GM12891 (cell line): Measurements from ENCODE around the gene BMF.

Source experiments
- DNase-seq: peaks from one replicate; pipeline ENCODE4 v3.0.0; 2011; ENCODE audit warnings: low spot score; ENCODE audit not compliant: insufficient read length
- FAIRE-seq: peaks from 2 replicates; lab custom pipeline; 2011; peaks lifted over from hg19 to GRCh38; lab: Jason Lieb, UNC
- PAX5 ChIP-seq: IDR thresholded peaks from 2 replicates; pipeline ENCODE4 v1.6.1; 2011; ENCODE audit warnings: low read length, moderate library complexity, mild to moderate bottlenecking; ENCODE audit not compliant: insufficient read depth, severe bottlenecking
- POLR2A ChIP-seq: IDR thresholded peaks from 2 replicates; pipeline ENCODE4 v1.6.1; 2011; ENCODE audit warnings: low read depth, low read length, control low read depth
- POLR2AphosphoS5 ChIP-seq: IDR thresholded peaks from 2 replicates; pipeline ENCODE4 v1.6.1; 2011; ENCODE audit warnings: low read depth, low read length, control low read depth
- POU2F2 ChIP-seq: IDR thresholded peaks from 2 replicates; pipeline ENCODE4 v1.6.1; 2011; ENCODE audit warnings: low read depth, mild to moderate bottlenecking, control low read depth, low read length, moderate library complexity
- SPI1 ChIP-seq: IDR thresholded peaks from 2 replicates; pipeline ENCODE4 v1.6.1; 2011; ENCODE audit warnings: low read depth, low read length, control low read depth
- TAF1 ChIP-seq: IDR thresholded peaks from 2 replicates; pipeline ENCODE4 v1.6.1; 2011; ENCODE audit warnings: low read depth, low read length, control low read depth

Gene BMF

GRCh38 chr15:40096094-40096891 is 12.4 kb downstream of the BMF start:
- FAIRE-seq (no peak), DNase-seq (no peak)
- TF ChIP-seq POU2F2 (no peak), PAX5 (no peak), TAF1 (peak; percentile 37; the same call in 1 of the 2 replicates), POLR2AphosphoS5 (peak; percentile 48)

- DNase-seq (no peak), FAIRE-seq (peak; percentile 92)
- no peak for TF ChIP-seq POLR2A
- TF ChIP-seq POLR2AphosphoS5 = 0 out of 2 replicates have a peak, but pooled peaks have one; percentile 14
Observed at GRCh38 chr15:40095371-40096093, 13.1 kb downstream of the BMF start.

GRCh38 chr15:40094156-40094555 is 14.5 kb downstream of the BMF start:
- TF ChIP-seq POLR2A = no peak
- TF ChIP-seq POLR2AphosphoS5 = no peak
- DNase-seq (no peak), FAIRE-seq (no peak)

GRCh38 chr15:40092979-40093869 is 15.5 kb downstream of the BMF start:
- DNase-seq = no peak
- peak; percentile 72 for FAIRE-seq
- TF ChIP-seq POLR2A = no peak
- TF ChIP-seq SPI1 = no peak
- no peak for TF ChIP-seq POLR2AphosphoS5
- TF ChIP-seq POU2F2 = no peak
- no peak for TF ChIP-seq TAF1
- TF ChIP-seq PAX5 = no peak

- DNase-seq = no peak
- no peak for FAIRE-seq
- no peak for TF ChIP-seq POLR2AphosphoS5
- TF ChIP-seq TAF1 = no peak
- TF ChIP-seq POU2F2 = no peak
- TF ChIP-seq POLR2A = no peak
- no peak for TF ChIP-seq PAX5
- no peak for TF ChIP-seq SPI1
Observed at GRCh38 chr15:40092256-40092978, 16.3 kb downstream of the BMF start.

GRCh38 chr15:40091861-40092255 is 16.8 kb downstream of the BMF start:
- FAIRE-seq (no peak), DNase-seq (no peak)
- TF ChIP-seq POU2F2 (no peak), SPI1 (no peak), PAX5 (no peak), POLR2AphosphoS5 (no peak), POLR2A (no peak), TAF1 (no peak)

- no peak for DNase-seq
- no peak for FAIRE-seq
- TF ChIP-seq TAF1 = no peak
- no peak for TF ChIP-seq PAX5
- no peak for TF ChIP-seq POLR2AphosphoS5
- TF ChIP-seq POU2F2 = no peak
- no peak for TF ChIP-seq POLR2A
- TF ChIP-seq SPI1 = no peak
Observed at GRCh38 chr15:40090774-40091455, 17.8 kb downstream of the BMF start.

- TF ChIP-seq POLR2AphosphoS5 (no peak), POLR2A (no peak), SPI1 (no peak), POU2F2 (no peak), PAX5 (no peak), TAF1 (no peak)
- FAIRE-seq = no peak
- no peak for DNase-seq
Observed at GRCh38 chr15:40088929-40089755, 19.5 kb downstream of the BMF start.
